Neuronal stem cell (in vitro differentiated cells): ENCODE results near the gene SYTL1. TPM values are rescaled to one million over a fixed set of nuclear protein-coding genes. Genes with fewer than 3 reads are reported as not detected.

Source experiments
- DNase-seq: peaks from one replicate; pipeline ENCODE4 v3.0.0-alpha.2; 2013; ENCODE audit warnings: low spot score
- H2AFZ ChIP-seq: one replicate; pipeline ENCODE4 v1.6.1; 2013; ENCODE audit warnings: mild to moderate bottlenecking, low read length, inconsistent platforms
- H2AK5ac ChIP-seq: 2 replicates; pipeline ENCODE4 v1.6.1; 2013; ENCODE audit warnings: low read depth, mild to moderate bottlenecking, inconsistent platforms, low read length, moderate library complexity, mixed read lengths
- H2BK120ac ChIP-seq: 2 replicates; pipeline ENCODE4 v1.6.1; 2013; ENCODE audit warnings: low read depth, mild to moderate bottlenecking, inconsistent platforms, low read length, moderate library complexity, mixed read lengths
- H2BK12ac ChIP-seq: one replicate; pipeline ENCODE4 v1.6.1; 2013; ENCODE audit warnings: low read length, inconsistent platforms
- H2BK15ac ChIP-seq: 2 replicates; pipeline ENCODE4 v1.6.1; 2013; ENCODE audit warnings: mild to moderate bottlenecking, low read length, inconsistent platforms, mixed read lengths
- H2BK5ac ChIP-seq: one replicate; pipeline ENCODE4 v1.6.1; 2013; ENCODE audit warnings: inconsistent platforms, mild to moderate bottlenecking, low read length, moderate library complexity
- H3K14ac ChIP-seq: one replicate; pipeline ENCODE4 v1.6.1; 2013; ENCODE audit warnings: low read length, inconsistent platforms
- H3K18ac ChIP-seq: 2 replicates; pipeline ENCODE4 v1.6.1; 2013; ENCODE audit warnings: low read length, inconsistent platforms
- H3K23ac ChIP-seq: 2 replicates; pipeline ENCODE4 v1.6.1; 2013; ENCODE audit warnings: low read depth, mild to moderate bottlenecking, mixed read lengths, low read length, inconsistent platforms; ENCODE audit not compliant: poor library complexity
- H3K27ac ChIP-seq: replicated peaks from 3 replicates; pipeline ENCODE4 v1.5.1; 2013; ENCODE audit warnings: low read length, inconsistent platforms
- H3K27me3 ChIP-seq, 3 experiments: 2 replicates each; pipeline ENCODE4 v1.6.1; 2013; ENCODE audit warnings: low read length in 3 of 3, mild to moderate bottlenecking in 2 of 3, inconsistent platforms in 1 of 3, low read depth in 1 of 3, mixed read lengths in 1 of 3, moderate library complexity in 1 of 3; ENCODE audit not compliant: control insufficient read depth in 3 of 3, insufficient read depth in 3 of 3
- H3K36me3 ChIP-seq, 2 donors: replicated peaks in 1 of 2; 2 replicates each; pipeline ENCODE4 v1.6.1; 2013; ENCODE audit warnings: low read length in 2 of 2; ENCODE audit not compliant: control insufficient read depth in 2 of 2, insufficient read depth in 2 of 2
- H3K4ac ChIP-seq: 2 replicates; pipeline ENCODE4 v1.6.1; 2013; ENCODE audit warnings: inconsistent platforms, mild to moderate bottlenecking, low read length, moderate library complexity
- H3K4me1 ChIP-seq, 2 donors: 1 replicate in 1 of 2; 2 replicates in 1 of 2; pipeline ENCODE4 v1.6.1; 2013; ENCODE audit warnings: low read length in 2 of 2, low read depth in 1 of 2; ENCODE audit not compliant: control insufficient read depth in 2 of 2, insufficient read depth in 1 of 2
- H3K4me2 ChIP-seq: one replicate; pipeline ENCODE4 v1.6.1; 2013; ENCODE audit warnings: mild to moderate bottlenecking, low read length, inconsistent platforms; ENCODE audit not compliant: insufficient read depth, poor library complexity, severe bottlenecking
- H3K4me3 ChIP-seq, 2 donors: 2 replicates each; pipeline ENCODE4 v1.5.1; 2013; ENCODE audit warnings: low read length in 2 of 2, mild to moderate bottlenecking in 2 of 2, inconsistent platforms in 1 of 2, moderate library complexity in 1 of 2
- H3K79me1 ChIP-seq: one replicate; pipeline ENCODE4 v1.6.1; 2013; ENCODE audit warnings: low read depth, mild to moderate bottlenecking, inconsistent platforms, low read length, moderate library complexity
- H3K9ac ChIP-seq: one replicate; pipeline ENCODE4 v1.6.1; 2013; ENCODE audit warnings: mild to moderate bottlenecking, low read depth, low read length, inconsistent platforms; ENCODE audit not compliant: poor library complexity
- H3K9me3 ChIP-seq, 2 donors: replicated peaks in 1 of 2; 2 replicates each; pipeline versions ENCODE3 to v1.6.1; 2013; ENCODE audit warnings: low read length in 2 of 2, mild to moderate bottlenecking in 2 of 2, inconsistent platforms in 1 of 2, low read depth in 1 of 2, mixed read lengths in 1 of 2, moderate library complexity in 1 of 2; ENCODE audit not compliant: control insufficient read depth in 2 of 2, insufficient read depth in 1 of 2
- H4K8ac ChIP-seq: one replicate; pipeline ENCODE4 v1.6.1; 2013; ENCODE audit warnings: low read depth, mild to moderate bottlenecking, inconsistent platforms, low read length, moderate library complexity
- H4K91ac ChIP-seq: one replicate; pipeline ENCODE4 v1.6.1; 2013; ENCODE audit warnings: low read length, low read depth, mild to moderate bottlenecking, inconsistent platforms; ENCODE audit not compliant: poor library complexity
- WGBS, 2 donors: extraction: QIAGEN DNeasy Blood & Tissue Kit; methylation state at CpG; one replicate each; pipeline ENCODE4 v1.1.7; 2013; ENCODE audit warnings: missing lambda C conversion rate in 2 of 2, mixed read lengths in 1 of 2; ENCODE audit not compliant: insufficient read length in 2 of 2, insufficient replicate concordance in 1 of 2; ENCODE audit errors: extremely low coverage in 2 of 2; 5-methylcytosine and 5-hydroxymethylcytosine counted together
- small RNA-seq: library from polyadenylated mRNA; stranded (forward); fragments of <200 nt; extraction: miRNeasy Mini kit (QIAGEN cat#:217004); gene quantifications from one replicate; pipeline ENCODE3, GENCODE V24; 2013; ENCODE audit not compliant: insufficient read depth

Gene SYTL1

GRCh38 chr1:27403065-27403726 lies 61.4 kb downstream of the SYTL1 start:
- H2BK5ac ChIP-seq, result no peak overlapping the region
- no peaks in the 10 kb centered on the region for H3K79me1 ChIP-seq
- no peak overlapping the region for H3K27ac ChIP-seq
- peak overlapping the region; percentile 25 for H3K9ac ChIP-seq
- H2AK5ac ChIP-seq, result peak overlapping the region; percentile 93
- H2BK120ac ChIP-seq, result no peak overlapping the region
- peak overlapping the region; percentile 44 for H2BK15ac ChIP-seq
- H3K4ac ChIP-seq, result no peak overlapping the region
- no peaks in the 10 kb centered on the region for H3K9me3 ChIP-seq
- H2AFZ ChIP-seq, result no peak overlapping the region
- no peak overlapping the region for H3K23ac ChIP-seq
- no peak for DNase-seq
- H4K8ac ChIP-seq, result no peak overlapping the region
- H3K27me3 ChIP-seq, result no peaks in the 10 kb centered on the region
- H3K4me1 ChIP-seq, result peaks cover 32 to 61% of the 10 kb centered on the region in 2 donors
- no peak overlapping the region for H3K4me2 ChIP-seq
- WGBS, 2 donors, result no CpG with 5 or more reads among the region's 24 CpGs
- no peak overlapping the region for H3K4me3 ChIP-seq
- H2BK12ac ChIP-seq, result no peak overlapping the region
- H3K14ac ChIP-seq, result no peak overlapping the region
- peak overlapping the region; percentile 55 for H3K18ac ChIP-seq
- H3K36me3 ChIP-seq, result peaks cover 7 to 27% of the 10 kb centered on the region in 2 donors
- H4K91ac ChIP-seq, result peak overlapping the region; percentile 2

Small RNA genes lying within 50 kb of the gene (small RNA-seq; reads per million reads assigned to genes)
- not detected for gene RNU6-48P
